ACHN (cell line): Measurements from ENCODE around the gene NELFE.
"Not testable (repeated sequence)": the region's sequence is repeated elsewhere in the genome, so short reads cannot be mapped to it uniquely, and the experiment has no call there.

Experiments
- DNase-seq: peaks from one replicate; pipeline ENCODE4 v3.0.0-alpha.2; 2015
- in situ Hi-C: cut with HindIII; loops from 2 replicates; pipeline ENCODE4 v1.10.0; 2017; ENCODE audit warnings: low sequenced_read_pairs, low pct_ligation_motif_present, low pct_unique_long_range_greater_than_20kb

NELFE gene

GRCh38 chr6:31958741-31959739 lies at the start of gene NELFE, which contains the start of gene SKIC2:
TSS of gene NELFE (minus strand) at chr6:31958971. CDS start at chr6:31958446, 525 bp downstream.
TSS of gene SKIC2 (plus strand) at chr6:31959175. CDS start at chr6:31959193, 18 bp downstream.
- in situ Hi-C loops = no loop called here
- DNase-seq = peak; percentile 97

GRCh38 chr6:32008037-32008436 lies 49.3 kb upstream of the NELFE start:
- DNase-seq, in situ Hi-C loops: not testable (repeated sequence)

GRCh38 chr6:32007086-32007485 lies 48.3 kb upstream of the NELFE start:
- in situ Hi-C loops, DNase-seq: not testable (repeated sequence)

- in situ Hi-C loops, DNase-seq: not testable (repeated sequence)
Observed at GRCh38 chr6:32005991-32006529, 47.3 kb upstream of the NELFE start.

- DNase-seq, in situ Hi-C loops: not testable (repeated sequence)
Observed at GRCh38 chr6:32005538-32005880, 46.7 kb upstream of the NELFE start.

GRCh38 chr6:32004864-32005537 lies 46.2 kb upstream of the NELFE start:
- in situ Hi-C loops = not testable (repeated sequence)

GRCh38 chr6:32004393-32004792 lies 45.6 kb upstream of the NELFE start:
- DNase-seq, in situ Hi-C loops: not testable (repeated sequence)

More at GRCh38 chr6:32004864-32005537, 46.2 kb upstream of the NELFE start:
- not testable (repeated sequence) for DNase-seq

GRCh38 chr6:32003301-32003700 lies 44.5 kb upstream of the NELFE start:
- DNase-seq, in situ Hi-C loops: not testable (repeated sequence)

- DNase-seq, in situ Hi-C loops: not testable (repeated sequence)
Observed at GRCh38 chr6:32002546-32003268, 43.9 kb upstream of the NELFE start.

GRCh38 chr6:31996385-31996784 lies 37.6 kb upstream of the NELFE start:
- DNase-seq, in situ Hi-C loops: not testable (repeated sequence)

- in situ Hi-C loops = not testable (repeated sequence)
Observed at GRCh38 chr6:31994421-31994820, 35.6 kb upstream of the NELFE start.

GRCh38 chr6:31989363-31989762 lies 30.6 kb upstream of the NELFE start:
- DNase-seq, in situ Hi-C loops: not testable (repeated sequence)

More at GRCh38 chr6:31994421-31994820, 35.6 kb upstream of the NELFE start:
- not testable (repeated sequence) for DNase-seq

- DNase-seq, in situ Hi-C loops: not testable (repeated sequence)
Observed at GRCh38 chr6:31981744-31982143, 23.0 kb upstream of the NELFE start, which contains the start of gene C4A. TSS of gene C4A (plus strand) at chr6:31982057. CDS start at chr6:31982108, 51 bp downstream.

GRCh38 chr6:31980998-31981397 lies 22.2 kb upstream of the NELFE start:
- DNase-seq, in situ Hi-C loops: not testable (repeated sequence)

GRCh38 chr6:31980195-31980876 lies 21.6 kb upstream of the NELFE start:
- in situ Hi-C loops, DNase-seq: not testable (repeated sequence)

- in situ Hi-C loops = no loop called here
- no peak for DNase-seq
Observed at GRCh38 chr6:31979238-31979898, 20.6 kb upstream of the NELFE start.

- DNase-seq = no peak
- in situ Hi-C loops = no loop called here
Observed at GRCh38 chr6:31978831-31979230, 20.1 kb upstream of the NELFE start.
